Panc1 (cell line): ENCODE measurements around the gene ITGB2.

Source experiments
- POLR2AphosphoS5 ChIP-seq: IDR thresholded peaks from 2 replicates; pipeline ENCODE4 v1.6.1; 2012; ENCODE audit warnings: mild to moderate bottlenecking, low read depth, low read length, moderate library complexity
- TCF7L2 ChIP-seq: IDR thresholded peaks from 2 replicates; pipeline ENCODE4 v1.6.1; 2011; ENCODE audit warnings: mild to moderate bottlenecking, low read depth, low read length, inconsistent platforms
- TF ChIP-seq, protein P1 (sequence below): fragments of 450-650 bp; IDR thresholded peaks from 2 replicates; pipeline ENCODE4 v1.5.1; 2017; ENCODE audit warnings: mild to moderate bottlenecking
- TF ChIP-seq, protein P2 (sequence below), 2 experiments: IDR thresholded peaks; 2 replicates each; pipeline ENCODE4 v1.6.1; 2011 to 2012; ENCODE audit warnings: low read depth in 2 of 2, control low read depth in 1 of 2, low read length in 1 of 2, mild to moderate bottlenecking in 1 of 2, moderate library complexity in 1 of 2; ENCODE audit not compliant: insufficient read depth in 1 of 2

DNA sequence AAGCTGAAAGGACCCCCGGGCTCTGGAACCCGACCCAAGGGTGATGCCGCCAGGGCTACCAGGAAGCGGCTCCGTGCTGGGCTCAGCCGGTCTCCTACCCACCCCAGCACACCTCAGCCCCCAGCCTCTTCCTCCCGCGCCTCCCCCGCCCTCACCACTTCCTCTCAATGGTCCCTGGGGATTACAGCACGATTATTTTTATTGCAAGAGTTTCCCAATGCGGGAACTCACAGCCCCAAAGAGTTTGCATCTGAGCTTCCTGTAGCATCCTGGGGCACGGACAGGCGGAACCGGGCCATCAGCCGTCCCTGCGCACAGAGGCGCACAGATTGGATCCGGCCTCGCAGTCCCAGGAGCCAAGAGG is 10.4 kb upstream of the ITGB2 start:
- no peak for TF ChIP-seq TCF7L2
- TF ChIP-seq, protein P1, sequence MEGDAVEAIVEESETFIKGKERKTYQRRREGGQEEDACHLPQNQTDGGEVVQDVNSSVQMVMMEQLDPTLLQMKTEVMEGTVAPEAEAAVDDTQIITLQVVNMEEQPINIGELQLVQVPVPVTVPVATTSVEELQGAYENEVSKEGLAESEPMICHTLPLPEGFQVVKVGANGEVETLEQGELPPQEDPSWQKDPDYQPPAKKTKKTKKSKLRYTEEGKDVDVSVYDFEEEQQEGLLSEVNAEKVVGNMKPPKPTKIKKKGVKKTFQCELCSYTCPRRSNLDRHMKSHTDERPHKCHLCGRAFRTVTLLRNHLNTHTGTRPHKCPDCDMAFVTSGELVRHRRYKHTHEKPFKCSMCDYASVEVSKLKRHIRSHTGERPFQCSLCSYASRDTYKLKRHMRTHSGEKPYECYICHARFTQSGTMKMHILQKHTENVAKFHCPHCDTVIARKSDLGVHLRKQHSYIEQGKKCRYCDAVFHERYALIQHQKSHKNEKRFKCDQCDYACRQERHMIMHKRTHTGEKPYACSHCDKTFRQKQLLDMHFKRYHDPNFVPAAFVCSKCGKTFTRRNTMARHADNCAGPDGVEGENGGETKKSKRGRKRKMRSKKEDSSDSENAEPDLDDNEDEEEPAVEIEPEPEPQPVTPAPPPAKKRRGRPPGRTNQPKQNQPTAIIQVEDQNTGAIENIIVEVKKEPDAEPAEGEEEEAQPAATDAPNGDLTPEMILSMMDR: no peak
- TF ChIP-seq, protein P2, sequence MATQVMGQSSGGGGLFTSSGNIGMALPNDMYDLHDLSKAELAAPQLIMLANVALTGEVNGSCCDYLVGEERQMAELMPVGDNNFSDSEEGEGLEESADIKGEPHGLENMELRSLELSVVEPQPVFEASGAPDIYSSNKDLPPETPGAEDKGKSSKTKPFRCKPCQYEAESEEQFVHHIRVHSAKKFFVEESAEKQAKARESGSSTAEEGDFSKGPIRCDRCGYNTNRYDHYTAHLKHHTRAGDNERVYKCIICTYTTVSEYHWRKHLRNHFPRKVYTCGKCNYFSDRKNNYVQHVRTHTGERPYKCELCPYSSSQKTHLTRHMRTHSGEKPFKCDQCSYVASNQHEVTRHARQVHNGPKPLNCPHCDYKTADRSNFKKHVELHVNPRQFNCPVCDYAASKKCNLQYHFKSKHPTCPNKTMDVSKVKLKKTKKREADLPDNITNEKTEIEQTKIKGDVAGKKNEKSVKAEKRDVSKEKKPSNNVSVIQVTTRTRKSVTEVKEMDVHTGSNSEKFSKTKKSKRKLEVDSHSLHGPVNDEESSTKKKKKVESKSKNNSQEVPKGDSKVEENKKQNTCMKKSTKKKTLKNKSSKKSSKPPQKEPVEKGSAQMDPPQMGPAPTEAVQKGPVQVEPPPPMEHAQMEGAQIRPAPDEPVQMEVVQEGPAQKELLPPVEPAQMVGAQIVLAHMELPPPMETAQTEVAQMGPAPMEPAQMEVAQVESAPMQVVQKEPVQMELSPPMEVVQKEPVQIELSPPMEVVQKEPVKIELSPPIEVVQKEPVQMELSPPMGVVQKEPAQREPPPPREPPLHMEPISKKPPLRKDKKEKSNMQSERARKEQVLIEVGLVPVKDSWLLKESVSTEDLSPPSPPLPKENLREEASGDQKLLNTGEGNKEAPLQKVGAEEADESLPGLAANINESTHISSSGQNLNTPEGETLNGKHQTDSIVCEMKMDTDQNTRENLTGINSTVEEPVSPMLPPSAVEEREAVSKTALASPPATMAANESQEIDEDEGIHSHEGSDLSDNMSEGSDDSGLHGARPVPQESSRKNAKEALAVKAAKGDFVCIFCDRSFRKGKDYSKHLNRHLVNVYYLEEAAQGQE (IDR thresholded peaks at IDR 0.05; ENCODE audit: insufficient read depth in 1 of 2, low read depth in 2 of 2, low read length in 1 of 2): no peak
- TF ChIP-seq POLR2AphosphoS5: no peak
